GOT3 (cell line): ENCODE measurements around the gene HDAC1.
A peak's percentile ranks its signal among the peaks of the same experiment; 100 is the strongest.
"Not testable (repeated sequence)": the region's sequence is repeated elsewhere in the genome, so short reads cannot be mapped to it uniquely, and the experiment has no call there.

Experiments used
- DNase-seq: peaks from one replicate; lab custom pipeline; 2025; ENCODE audit warnings: mixed read lengths; lab: John Stamatoyannopoulos, UW

HDAC1 gene

DNA sequence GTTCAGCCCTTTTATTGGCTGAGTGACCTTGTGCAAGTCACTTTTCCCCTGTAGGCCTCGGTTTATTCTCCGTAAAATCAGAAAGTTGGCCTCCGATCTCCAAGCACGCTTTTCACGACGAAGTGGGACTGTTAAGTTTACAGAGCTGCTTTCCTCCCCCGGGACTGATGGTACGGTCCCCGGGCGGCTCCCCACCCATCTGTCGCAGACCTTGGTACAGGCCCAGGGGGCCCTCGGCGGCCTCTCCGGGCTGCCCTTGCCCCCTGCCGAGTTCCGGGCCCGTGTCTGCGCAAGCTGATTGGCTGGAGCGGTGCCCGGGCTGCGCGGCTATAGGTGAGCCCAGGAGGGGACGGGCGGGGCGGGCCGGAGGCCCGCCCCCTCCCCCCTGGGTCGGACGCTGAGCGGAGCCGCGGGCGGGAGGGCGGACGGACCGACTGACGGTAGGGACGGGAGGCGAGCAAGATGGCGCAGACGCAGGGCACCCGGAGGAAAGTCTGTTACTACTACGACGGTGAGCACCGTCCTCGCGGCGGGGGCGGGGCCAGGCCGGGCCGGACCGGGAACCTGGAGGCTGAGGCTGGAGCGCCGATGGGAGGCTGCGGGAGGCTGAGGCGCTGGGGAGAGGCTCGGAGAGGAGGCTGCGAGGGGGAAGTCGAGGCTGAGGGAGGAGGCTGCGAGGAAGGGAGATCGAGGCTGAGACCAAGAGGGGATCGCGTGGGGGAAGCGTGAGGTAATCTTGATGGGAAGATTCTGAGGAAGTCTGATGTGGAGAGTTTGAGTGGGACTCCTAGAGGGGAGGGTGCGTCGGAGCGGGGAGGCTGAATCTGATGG lies at the start of gene HDAC1:
Gene HDAC1, plus strand, starts transcription at position 376 of the 831 bp plus-strand sequence. Its CDS starts 87 bp downstream, at position 463.
- DNase-seq = peak; percentile 79

DNA sequence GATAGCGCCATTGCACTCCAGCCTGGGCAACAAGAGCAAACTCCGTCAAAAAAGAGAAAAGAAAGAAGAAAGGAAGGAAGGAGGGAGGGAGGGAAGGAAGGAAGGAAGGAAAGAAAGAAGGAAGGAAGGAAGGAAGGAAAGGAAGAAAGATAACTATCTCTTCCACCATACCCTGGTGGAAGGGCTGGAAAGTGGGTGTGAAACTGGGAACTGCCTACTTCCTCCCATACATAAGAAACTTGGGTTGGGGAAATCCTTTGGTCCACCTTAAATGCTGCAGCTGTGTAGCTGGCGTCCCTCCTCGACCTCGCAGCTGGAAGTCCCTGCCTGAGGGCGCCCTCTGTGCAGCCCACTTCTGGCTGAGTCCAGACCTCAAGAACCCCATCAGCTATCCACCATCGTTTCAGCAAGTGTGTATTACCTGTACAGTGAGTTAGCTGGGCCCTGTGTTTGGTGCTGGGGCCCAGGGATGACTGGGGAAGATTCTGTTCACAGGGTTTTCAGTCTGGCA lies 49.5 kb upstream of the HDAC1 start:
- no peak for DNase-seq

DNA sequence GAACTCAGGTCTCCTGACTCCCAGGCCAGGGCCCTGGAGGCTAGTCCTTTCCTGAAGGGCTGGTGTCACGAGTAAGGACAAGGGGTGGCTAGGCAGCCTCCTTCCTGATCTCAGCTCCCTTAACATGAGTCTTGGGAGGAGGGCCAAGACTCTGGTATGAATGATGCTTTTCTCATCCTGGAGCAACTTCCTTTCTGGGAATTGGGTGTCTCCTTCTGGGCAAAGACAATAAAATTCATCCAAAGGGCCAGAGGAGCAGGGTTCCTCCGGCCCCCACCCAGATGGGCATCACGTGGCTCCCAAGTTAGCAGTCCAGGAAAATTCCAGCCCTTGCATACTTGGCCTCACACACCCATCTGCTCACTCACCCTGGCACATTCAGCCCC lies 45.0 kb upstream of the HDAC1 start, which contains the start of gene FAM167B:
Gene FAM167B, plus strand, starts transcription at position 335 of the 386 bp plus-strand sequence. CDS start 200 bp downstream, outside the sequence.
- no peak for DNase-seq

DNA sequence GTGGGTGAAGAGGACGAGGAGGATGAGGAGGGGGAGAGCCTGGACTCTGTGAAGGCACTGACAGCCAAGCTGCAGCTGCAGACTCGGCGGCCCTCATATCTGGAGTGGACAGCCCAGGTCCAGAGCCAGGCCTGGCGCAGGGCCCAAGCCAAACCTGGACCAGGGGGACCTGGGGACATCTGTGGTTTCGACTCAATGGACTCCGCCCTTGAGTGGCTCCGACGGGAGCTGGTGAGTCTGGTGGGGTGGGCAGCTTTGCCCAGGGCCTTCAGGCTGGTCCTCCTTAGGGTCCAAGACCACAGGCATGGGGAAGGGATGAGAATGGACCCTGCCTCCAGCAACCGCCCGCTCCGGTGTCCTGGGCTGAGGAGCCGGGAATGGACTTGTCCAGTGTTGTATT lies 44.4 kb upstream of the HDAC1 start:
- no peak for DNase-seq

DNA sequence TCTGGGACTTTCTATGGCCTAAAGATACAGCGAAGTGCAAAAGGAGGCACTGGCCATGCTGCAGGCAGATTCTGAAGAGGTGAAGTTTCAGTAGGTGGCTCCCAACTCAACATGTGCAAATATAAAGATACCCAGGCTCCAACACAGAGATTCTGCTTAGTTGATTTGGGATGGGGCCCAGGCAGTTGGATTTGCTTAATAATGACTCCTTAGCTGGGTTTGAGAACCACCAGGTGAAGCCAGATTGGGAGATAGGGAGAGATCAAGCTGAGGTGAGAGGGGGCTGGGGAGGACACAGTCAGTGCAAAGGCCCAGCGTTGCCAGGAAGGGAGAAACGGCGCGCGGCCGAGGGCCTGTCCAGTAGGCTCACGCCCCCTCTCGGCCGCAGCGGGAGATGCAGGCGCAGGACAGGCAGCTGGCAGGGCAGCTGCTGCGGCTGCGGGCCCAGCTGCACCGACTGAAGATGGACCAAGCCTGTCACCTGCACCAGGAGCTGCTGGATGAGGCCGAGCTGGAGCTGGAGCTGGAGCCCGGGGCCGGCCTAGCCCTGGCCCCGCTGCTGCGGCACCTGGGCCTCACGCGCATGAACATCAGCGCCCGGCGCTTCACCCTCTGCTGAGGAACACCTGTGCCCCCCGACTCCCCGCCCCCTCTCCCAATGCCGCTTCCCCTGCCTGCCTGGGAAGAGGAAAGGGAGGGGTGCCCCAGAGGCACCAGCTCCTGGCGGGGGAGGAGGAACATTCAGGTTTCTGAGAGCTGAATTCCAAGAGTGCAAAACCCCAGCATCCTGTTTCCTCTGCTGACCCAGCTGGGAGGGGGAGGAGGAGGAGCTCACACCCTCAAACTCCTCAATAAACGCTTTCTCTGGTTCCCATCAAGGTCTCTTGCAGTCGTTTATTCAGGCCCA lies 43.6 kb upstream of the HDAC1 start:
- no peak for DNase-seq

DNA sequence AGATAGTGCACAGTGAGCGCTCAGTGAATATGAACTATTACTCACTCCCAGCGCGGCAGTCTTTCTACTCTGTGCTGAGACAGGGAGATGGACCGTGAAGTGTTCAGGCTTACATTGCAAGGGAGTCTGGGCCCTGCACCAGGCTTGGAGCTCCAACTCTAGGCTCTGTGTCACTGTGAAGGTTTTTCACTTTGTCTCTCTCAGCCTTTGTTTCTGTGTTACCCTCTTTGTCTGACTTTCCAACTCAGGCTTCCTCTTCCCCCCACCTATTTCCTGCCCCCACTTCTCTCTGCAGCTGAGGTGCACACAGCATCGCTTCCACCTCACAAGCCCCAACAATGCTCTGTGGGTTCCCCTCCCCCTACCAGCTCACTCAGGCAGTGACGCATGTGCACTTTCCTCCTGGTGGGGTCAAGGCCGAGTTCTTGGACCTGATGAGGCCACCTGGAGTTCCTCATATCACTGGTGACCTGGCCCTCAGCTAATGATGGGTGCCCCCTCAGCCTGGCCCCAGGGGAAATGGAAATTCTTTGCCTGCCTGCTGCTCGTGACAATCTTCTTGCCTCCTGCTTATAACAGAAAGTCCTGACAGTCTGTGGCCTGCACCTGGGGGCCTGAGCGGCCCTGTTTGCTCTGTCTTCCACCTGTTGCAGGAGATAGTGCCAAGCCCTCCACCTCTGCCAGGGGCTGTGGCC lies 41.9 kb upstream of the HDAC1 start:
- no peak for DNase-seq

DNA sequence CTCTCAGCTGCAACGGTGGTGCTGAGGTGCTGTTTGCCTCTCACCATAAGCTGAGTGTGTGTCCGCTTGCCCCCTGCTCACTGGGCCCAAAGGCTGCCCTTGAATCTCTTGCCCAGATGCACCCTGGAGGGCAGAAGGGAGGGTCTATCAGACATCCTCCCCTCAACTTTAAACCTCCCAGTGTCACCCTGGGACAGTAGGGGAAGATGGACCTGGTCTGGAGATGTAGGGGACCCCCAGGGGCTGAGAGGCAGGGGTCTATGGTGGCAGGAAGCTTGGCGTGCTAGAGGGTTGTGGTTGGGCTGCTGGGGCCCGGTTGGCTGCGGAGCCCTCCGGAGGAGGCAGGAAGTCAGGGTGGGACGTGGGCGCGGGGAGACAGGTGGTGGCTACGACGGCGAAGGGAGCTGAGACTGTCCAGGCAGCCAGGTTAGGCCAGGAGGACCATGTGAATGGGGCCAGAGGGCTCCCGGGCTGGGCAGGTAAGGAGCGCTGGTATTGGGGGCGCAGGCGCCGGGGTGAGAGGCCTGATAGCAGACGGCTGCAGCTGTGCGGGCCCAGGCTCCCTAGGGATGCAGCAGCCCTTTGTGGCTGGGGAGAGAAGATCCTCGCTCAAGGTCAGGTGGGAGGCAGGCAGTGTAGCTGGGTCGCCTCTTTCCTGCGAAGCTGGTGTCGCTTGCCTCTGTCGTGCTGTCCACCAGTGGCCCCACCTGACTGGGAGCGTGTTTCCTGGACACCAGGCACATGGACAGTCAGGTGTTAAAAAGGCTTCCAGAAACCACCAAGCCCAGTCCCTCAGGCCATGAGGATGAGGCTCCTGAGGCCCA lies 40.8 kb upstream of the HDAC1 start, which contains the start of gene LCK:
Gene LCK, plus strand, starts transcription at position 373 of the 824 bp plus-strand sequence. CDS start 23,065 bp downstream, outside the sequence.
- no peak for DNase-seq

DNA sequence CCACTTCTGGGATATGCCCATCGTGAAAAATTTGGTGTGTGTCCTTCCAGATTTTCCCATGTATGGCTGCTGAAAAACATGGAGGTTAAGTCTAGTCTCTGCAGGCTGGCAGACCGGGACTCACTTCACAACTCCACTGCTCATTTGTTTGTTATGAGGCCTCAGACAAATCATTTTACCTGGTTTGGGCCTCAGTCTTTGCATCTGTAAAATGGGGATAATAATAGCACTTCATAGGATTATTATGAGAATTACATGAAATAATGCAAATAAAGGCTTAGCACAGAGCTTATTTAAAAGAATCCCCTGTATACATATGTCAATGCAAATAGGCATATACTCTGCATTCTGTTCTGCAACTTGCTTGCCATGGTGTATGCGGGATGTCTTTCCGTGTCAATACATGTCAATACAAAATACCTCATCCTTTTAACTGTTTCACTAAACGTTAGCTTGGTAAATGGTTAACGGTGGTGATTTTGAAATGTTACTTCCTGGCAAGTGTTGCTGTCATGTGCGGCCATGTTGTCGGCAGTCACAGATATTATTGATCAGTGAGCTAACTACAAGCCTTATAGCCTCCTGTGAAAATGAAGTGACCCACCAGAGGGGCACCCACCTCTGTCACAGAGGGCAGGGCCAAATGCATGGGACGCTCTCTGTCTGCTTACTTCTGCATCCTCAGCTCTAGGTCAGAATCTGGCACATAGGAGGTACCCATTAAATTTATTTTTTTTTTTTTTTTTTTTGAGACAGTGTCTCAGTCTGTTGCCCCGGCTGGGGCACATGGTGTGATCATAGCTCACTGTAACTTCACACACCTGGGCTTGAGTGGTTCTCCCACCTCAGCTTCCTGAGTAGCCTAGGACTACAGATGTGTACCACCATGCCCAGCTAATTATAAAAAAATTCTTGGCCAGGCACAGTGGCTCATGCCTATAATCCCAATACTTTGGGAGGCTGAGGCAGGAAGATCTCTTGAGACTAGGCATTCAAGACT lies 36.5 kb upstream of the HDAC1 start:
- no peak for DNase-seq

DNA sequence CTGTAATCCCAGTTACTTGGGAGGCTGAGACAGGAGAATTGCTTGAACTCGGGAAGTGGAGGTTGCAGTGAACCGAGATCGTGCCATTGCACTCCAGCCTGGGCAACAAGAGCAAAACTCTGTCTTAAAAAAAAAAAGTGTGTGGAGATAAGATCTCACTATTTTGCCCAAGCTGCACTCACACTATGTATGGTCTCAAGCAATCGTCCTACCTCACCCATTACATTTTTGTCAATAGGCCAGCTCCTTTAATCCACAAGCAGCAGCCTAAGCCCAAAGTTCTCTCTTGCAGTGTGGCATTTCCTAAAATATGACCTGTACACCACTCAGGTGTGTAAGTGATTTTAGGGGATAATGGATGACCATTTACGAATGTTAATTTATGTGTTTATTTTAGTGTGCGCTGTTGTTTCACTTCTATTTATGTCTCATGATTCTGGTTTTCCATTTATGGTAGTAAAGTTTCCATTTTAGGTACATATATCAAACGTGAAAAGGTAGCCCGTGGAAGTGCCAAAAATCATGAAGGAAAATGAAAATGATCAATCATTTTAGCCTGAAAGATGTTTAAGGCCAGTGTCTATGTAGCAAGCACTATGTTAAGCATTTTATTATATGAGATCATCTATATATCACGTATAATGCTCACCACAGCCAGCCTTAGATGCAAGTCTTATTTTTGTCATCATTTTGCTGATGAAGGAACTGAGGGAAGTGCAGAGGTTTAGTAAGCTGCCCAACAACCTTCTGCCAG lies 35.2 kb upstream of the HDAC1 start:
- DNase-seq = no peak

DNA sequence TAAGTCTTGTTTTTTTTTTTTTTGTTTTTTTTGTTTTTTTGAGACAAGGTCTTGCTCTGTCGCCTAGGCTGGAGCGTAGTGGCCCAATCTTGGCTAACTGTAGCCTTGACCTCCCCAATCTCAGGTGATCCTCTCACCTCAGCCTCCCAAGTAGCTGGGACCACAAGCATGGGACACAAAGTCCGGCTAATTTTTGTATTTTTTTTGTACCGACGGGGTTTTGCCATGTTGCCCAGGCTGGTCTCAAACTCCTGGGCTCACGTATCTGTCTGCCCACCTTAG lies 34.7 kb upstream of the HDAC1 start:
- DNase-seq = no peak

DNA sequence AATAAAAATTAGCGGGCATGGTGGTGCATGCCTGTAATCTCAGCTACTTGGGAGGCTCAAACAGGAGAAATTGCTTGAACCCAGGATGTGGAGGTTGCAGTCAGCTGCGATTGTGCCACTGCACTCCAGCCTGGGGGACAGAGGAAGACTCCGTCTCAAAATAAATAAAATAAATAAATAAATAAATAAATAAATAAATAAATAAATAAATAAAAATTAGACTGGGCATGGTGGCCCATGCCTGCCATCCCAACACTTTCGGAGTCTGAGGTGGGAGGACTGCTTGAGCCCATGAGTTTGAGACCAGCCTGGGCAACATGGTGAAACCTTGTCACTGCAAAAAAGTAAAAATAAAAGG lies 28.7 kb upstream of the HDAC1 start:
- DNase-seq = not testable (repeated sequence)

DNA sequence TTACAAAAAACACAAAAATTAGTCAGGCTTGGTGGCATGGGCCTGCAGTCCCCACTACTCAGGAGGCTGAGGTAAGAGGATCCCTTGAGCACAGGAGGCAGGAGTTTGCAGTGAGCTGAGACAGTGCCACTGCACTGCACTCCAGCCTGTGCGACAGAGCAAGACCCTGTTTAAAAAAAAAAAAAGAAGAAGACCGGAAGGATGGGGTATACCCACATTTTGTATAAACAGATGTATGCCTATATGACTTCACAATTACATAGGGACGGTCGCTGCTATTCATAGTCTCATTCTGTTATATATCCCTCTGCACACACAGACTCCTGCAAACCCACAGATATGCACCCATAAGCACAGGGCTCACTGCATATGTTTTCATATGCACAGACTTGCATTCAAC lies 28.1 kb upstream of the HDAC1 start:
- no peak for DNase-seq

DNA sequence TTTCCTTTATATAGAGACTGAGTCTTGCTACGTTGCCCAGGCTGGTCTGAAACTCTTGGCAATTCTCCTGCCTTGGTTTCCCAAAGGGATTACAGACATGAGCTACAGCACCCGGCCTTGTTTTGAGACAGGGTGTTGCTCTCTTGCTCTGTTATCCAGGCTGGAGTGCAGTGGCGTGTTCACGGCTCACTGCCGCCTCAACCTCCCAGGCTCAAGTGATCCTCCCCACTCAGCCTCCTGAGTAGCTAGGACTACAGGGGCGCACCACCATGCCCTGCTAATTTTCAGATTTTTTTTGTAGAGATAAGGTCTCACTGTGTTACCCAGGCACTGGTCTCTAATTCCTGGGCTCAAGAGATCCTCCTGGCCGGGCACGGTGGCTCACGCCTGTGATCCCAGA lies 26.0 kb upstream of the HDAC1 start:
- no peak for DNase-seq

DNA sequence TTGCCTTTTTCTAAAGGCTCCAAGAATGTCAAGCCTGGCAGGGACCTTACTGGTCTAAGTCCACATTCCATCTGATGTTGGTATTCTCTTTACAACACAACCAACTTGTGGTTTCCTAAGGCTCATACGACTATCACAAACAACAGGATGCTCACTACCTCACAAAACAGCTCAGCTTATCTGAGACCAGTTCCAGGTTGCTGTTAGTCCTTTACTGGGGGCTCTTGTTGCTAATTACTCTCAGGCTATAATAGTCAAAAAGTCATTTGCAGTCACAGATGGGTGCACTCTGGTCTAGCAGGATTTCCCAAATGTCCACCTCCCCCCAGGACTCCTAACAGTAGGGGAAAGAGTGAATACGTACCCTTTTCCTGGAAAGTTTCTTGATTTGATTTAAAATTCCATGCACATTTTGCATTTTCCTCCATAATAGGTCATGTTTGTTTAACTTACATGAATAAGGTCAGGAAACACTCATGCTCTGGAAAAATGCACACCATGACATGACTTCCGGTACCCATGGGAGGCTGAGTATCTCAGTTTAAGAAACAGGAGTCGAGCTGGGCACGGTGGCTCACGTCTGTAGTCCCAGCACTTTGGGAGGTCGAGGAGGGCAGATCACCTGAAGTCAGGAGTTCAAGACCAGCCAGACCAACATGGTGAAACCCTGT lies 24.8 kb upstream of the HDAC1 start:
- no peak for DNase-seq

DNA sequence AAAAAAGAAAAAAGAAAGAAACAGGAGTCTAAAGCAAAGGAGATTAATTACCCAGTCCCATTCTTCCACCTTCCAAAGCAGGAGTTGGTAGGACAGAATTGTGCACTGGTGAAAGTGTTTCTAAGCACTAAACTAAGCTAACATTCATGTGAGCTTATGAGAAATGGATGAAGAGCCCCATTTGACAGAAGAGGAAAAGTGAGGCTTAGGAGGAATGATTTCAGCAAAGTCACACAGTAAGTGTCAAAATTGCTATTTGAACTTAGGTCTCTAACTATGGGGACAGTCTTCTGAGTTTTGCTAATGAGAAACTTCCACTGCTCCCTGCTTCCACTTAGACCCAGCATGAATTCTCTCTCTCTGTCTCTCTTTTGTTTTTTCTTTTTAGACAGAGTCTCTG lies 22.1 kb upstream of the HDAC1 start:
- DNase-seq = no peak

DNA sequence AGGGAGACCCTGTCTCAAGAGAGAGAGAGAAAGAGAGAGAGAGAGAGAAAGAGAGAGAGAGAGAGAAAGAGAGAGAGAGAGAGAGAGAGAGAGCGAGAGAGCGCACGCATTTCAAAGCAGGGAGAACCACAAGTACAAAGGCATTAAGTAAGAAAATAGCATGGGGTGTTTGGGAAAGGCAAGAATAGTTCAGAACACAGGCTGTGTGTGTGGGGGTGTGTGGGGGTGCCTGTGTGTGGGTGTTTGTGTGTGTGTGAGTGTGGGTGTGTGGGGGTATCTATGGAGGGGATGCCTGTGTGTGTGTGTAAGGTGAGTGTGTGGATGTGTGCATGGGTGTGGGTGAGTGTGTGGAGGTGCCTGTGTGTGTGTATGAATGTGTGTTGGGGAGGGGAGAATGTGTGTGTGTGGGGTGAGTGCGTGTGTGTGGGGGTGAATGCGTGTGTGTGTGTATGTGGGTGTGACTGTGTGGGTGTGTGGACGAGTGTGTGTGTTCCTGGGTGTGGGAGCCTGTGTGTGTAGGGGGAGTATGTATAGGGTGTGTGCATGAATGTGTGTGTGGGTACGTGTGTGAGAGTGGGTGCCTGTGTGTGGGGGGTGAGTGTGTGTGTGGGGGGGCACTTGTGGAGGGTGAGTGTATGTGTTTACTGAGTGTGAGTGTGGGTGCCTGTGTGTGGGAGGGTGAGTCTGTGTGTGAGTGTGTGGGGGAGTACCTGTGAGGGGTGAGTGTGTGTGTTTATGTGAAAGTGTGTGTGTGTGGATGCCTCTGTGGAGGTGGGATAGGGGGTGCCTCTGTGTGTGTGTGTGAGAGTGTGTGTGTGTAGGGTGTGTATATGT lies 19.1 kb upstream of the HDAC1 start:
- DNase-seq = no peak

DNA sequence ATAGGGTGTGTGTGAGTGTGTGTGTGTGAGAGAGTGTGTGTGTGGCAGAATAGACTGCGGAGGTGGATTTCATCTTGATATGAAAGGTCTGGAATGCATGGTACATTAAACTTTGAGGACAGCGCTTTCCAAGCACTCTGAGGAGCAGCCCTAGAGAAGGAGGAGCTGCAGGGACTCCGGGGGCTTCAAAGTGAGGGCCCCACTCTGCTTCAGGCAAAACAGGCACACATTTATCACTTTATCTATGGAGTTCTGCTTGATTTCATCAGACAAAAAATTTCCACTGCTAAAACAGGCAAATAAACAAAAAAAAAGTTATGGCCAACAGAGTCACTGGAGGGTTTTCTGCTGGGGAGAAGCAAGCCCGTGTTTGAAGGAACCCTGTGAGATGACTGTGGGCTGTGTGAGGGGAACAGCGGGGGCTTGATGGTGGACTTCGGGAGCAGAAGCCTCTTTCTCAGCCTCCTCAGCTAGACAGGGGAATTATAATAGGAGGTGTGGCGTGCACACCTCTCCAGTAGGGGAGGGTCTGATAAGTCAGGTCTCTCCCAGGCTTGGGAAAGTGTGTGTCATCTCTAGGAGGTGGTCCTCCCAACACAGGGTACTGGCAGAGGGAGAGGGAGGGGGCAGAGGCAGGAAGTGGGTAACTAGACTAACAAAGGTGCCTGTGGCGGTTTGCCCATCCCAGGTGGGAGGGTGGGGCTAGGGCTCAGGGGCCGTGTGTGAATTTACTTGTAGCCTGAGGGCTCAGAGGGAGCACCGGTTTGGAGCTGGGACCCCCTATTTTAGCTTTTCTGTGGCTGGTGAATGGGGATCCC lies 18.3 kb upstream of the HDAC1 start:
- DNase-seq = no peak
